KMS-11 (cell line): Measurements from ENCODE around the gene GLIS1.

Experiments
- H2AFZ ChIP-seq: fragments of 200-600 bp; sonication (generic); 2 replicates; pipeline ENCODE4 v1.6.1; 2016; ENCODE audit warnings: antibody characterized with exemption, mixed run types, low read depth
- H3K27ac ChIP-seq: fragments of 200-600 bp; sonication (generic); 2 replicates; pipeline ENCODE4 v1.6.1; 2016; ENCODE audit warnings: mild to moderate bottlenecking, mixed run types
- H3K27me3 ChIP-seq: fragments of 200-600 bp; sonication (generic); 2 replicates; pipeline ENCODE4 v1.6.1; 2017; ENCODE audit warnings: mild to moderate bottlenecking, low read depth, mixed run types, moderate library complexity; ENCODE audit not compliant: insufficient read depth
- H3K36me3 ChIP-seq: fragments of 200-600 bp; sonication (generic); 2 replicates; pipeline ENCODE4 v1.6.1; 2017; ENCODE audit warnings: mild to moderate bottlenecking, mixed run types; ENCODE audit not compliant: insufficient read depth
- H3K4me1 ChIP-seq: fragments of 200-600 bp; sonication (generic); 2 replicates; pipeline ENCODE4 v1.6.1; 2016; ENCODE audit warnings: mild to moderate bottlenecking, low read depth, mixed run types; ENCODE audit not compliant: poor library complexity, severe bottlenecking
- H3K4me2 ChIP-seq: fragments of 200-600 bp; sonication (generic); 2 replicates; pipeline ENCODE4 v1.7.0; 2016; ENCODE audit warnings: mild to moderate bottlenecking, mixed run types
- H3K4me3 ChIP-seq: fragments of 200-600 bp; sonication (generic); IDR thresholded peaks from 2 replicates; pipeline ENCODE4 v1.6.1; 2017; ENCODE audit warnings: low read depth, low read length, mixed read lengths; ENCODE audit not compliant: insufficient read depth
- H3K79me2 ChIP-seq: fragments of 200-600 bp; sonication (generic); 2 replicates; pipeline ENCODE4 v1.6.1; 2016; ENCODE audit warnings: low read depth, mixed run types; ENCODE audit not compliant: insufficient read depth
- H3K9ac ChIP-seq: fragments of 200-600 bp; sonication (generic); 2 replicates; pipeline ENCODE4 v1.6.1; 2016; ENCODE audit warnings: mild to moderate bottlenecking, mixed run types
- H4K20me1 ChIP-seq: fragments of 200-600 bp; sonication (generic); 2 replicates; pipeline ENCODE4 v1.6.1; 2016; ENCODE audit warnings: mild to moderate bottlenecking, mixed run types; ENCODE audit not compliant: insufficient read depth
- TF ChIP-seq, protein P1 (sequence below): fragments of 200-600 bp; sonication (generic); conservative IDR thresholded peaks from 2 replicates; pipeline ENCODE4 v1.6.1; 2017; ENCODE audit warnings: low read depth, mild to moderate bottlenecking, antibody characterized with exemption, low read length, moderate library complexity, mixed read lengths

GLIS1 gene

DNA sequence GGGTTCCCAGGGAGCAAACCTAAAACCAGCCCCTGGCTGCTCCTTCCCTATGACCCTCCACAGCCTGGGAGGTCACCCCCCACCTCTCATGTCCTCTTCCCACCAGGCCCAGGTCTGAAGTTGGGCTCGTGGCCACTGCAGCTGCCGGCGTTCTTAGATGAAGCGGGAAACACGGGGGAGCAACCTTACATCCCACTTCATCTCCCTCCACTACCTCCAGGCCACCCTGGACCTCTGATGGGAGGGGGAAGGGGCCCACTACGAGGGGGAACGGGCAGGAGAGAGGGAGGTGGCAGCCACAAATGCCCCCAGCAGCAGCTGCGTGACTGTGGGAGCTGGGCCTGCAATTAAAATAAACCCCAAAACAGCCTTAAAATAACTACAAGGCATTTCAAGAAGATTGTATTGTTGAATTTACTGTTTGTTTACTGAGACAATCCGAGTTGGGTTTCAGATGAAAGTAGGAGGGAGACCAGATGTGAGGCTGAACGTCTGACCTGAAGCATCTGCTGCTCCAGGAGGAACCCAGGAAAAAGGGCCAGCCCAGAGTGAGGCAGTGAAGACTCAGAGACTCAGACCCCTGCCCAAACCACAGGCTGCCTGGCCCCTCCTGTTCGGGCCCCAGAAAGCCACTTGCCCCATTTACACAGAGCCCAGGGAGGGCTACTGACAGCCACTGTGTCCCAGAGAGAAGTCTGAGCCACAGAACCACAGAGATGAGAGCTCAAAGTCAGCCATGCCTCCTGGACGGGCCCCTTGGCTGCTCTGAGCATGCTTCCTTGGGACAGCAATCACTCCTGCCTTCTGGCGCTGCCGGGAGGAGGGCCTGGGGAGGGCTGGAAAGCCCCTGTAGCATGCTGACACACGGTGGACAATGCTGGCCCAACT is 59.8 kb downstream of the GLIS1 start:
- Histone ChIP-seq H3K4me3 (peak overlapping the region; percentile 64), H3K4me1 (peaks cover 51% of the 10 kb centered on the region), H3K27me3 (no peaks in the 10 kb centered on the region), H2AFZ (peak overlapping the region; percentile 84), H3K9ac (peak overlapping the region; percentile 65), H3K36me3 (no peaks in the 10 kb centered on the region), H4K20me1 (no peaks in the 10 kb centered on the region), H3K4me2 (peak overlapping the region; percentile 79), H3K79me2 (no peaks in the 10 kb centered on the region), H3K27ac (peak overlapping the region; percentile 93)
- TF ChIP-seq, protein P1, sequence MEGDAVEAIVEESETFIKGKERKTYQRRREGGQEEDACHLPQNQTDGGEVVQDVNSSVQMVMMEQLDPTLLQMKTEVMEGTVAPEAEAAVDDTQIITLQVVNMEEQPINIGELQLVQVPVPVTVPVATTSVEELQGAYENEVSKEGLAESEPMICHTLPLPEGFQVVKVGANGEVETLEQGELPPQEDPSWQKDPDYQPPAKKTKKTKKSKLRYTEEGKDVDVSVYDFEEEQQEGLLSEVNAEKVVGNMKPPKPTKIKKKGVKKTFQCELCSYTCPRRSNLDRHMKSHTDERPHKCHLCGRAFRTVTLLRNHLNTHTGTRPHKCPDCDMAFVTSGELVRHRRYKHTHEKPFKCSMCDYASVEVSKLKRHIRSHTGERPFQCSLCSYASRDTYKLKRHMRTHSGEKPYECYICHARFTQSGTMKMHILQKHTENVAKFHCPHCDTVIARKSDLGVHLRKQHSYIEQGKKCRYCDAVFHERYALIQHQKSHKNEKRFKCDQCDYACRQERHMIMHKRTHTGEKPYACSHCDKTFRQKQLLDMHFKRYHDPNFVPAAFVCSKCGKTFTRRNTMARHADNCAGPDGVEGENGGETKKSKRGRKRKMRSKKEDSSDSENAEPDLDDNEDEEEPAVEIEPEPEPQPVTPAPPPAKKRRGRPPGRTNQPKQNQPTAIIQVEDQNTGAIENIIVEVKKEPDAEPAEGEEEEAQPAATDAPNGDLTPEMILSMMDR, result no peak

DNA sequence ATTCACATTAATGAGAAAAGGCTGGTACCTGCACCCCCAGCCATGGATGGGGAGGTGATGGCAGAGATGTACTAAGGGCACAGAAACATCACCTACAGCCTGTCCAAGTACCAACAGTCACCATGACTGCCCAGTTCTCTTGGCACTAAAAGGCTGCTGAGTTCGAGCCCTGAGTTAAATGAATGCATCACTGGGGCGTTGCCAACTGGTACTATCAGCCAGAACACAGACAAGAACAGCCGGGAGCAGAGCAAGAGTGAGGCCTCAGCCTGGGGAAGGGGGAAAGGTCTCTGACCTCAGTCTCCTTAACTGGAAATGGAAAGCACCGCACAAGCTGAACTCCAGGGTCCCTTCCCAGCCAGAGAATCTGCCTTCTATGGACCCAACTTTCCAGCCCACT is 60.5 kb downstream of the GLIS1 start:
- Histone ChIP-seq H4K20me1 (no peaks in the 10 kb centered on the region), H3K9ac (peak overlapping the region; percentile 65; the same call in 1 of the 2 replicates), H3K27me3 (no peaks in the 10 kb centered on the region), H3K36me3 (no peaks in the 10 kb centered on the region), H3K4me3 (no peak overlapping the region), H2AFZ (peak overlapping the region; percentile 84), H3K4me1 (peaks cover 51% of the 10 kb centered on the region), H3K27ac (peak overlapping the region; percentile 93), H3K79me2 (no peaks in the 10 kb centered on the region), H3K4me2 (peak overlapping the region; percentile 79)
- TF ChIP-seq, protein P1, result no peak

DNA sequence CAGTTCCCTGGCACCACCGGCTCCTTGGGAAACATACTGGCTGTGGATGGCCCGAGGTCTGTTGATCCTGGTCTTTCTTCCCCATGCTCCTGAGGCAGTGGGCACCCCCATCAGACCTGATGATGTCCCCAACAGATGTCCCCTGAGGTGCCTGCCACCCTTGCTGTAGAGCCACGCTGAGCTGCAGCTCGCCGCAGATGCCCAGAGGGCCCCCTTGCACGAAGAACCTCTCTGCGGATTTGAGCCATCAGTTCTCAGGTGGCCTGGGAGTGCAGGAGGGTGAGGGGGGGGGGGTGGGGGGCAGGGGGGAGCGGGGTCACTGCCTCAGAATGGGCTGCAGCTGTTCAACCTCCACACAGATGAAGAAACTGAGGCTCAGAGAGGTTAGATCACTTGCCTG is 60.9 kb downstream of the GLIS1 start:
- Histone ChIP-seq H3K36me3 (no peaks in the 10 kb centered on the region), H3K4me1 (peaks cover 51% of the 10 kb centered on the region), H3K27me3 (no peaks in the 10 kb centered on the region), H3K9ac (no peak overlapping the region), H3K79me2 (no peaks in the 10 kb centered on the region), H3K4me2 (no peak overlapping the region), H3K27ac (no peak overlapping the region), H4K20me1 (no peaks in the 10 kb centered on the region), H2AFZ (no peak overlapping the region), H3K4me3 (no peak overlapping the region)
- TF ChIP-seq, protein P1, result no peak

DNA sequence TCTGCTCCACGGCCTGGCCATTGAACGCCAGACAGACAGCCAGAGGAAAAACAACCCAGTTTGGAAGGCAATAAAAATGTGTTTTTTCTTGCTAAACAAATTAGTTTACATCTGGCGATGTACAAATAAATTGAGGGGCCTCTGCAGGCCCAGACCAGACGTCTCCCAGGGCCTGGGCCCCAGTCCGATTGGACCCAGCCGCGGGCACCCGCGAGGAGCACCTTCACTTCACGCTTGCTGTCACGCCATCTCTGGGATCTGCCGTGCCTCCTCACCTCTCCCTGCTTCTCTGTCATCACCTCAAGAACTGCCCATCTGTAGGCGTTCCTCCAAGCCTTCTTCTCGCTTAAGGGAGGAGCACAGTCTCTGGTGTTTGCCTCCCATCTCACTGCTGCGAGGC is 61.5 kb downstream of the GLIS1 start:
- H2AFZ ChIP-seq, result no peak overlapping the region
- H3K4me1 ChIP-seq, result peaks cover 48% of the 10 kb centered on the region
- no peak overlapping the region for H3K9ac ChIP-seq
- H3K27ac ChIP-seq, result no peak overlapping the region
- no peaks in the 10 kb centered on the region for H3K27me3 ChIP-seq
- H3K79me2 ChIP-seq, result no peaks in the 10 kb centered on the region
- H4K20me1 ChIP-seq, result no peaks in the 10 kb centered on the region
- TF ChIP-seq, protein P1, result no peak
- H3K4me3 ChIP-seq, result no peak overlapping the region
- no peaks in the 10 kb centered on the region for H3K36me3 ChIP-seq
- H3K4me2 ChIP-seq, result no peak overlapping the region
